ENCODE measurements around the gene RPL41.
A peak's percentile ranks its signal among the peaks of the same experiment; 100 is the strongest.

Gene RPL41

DNA sequence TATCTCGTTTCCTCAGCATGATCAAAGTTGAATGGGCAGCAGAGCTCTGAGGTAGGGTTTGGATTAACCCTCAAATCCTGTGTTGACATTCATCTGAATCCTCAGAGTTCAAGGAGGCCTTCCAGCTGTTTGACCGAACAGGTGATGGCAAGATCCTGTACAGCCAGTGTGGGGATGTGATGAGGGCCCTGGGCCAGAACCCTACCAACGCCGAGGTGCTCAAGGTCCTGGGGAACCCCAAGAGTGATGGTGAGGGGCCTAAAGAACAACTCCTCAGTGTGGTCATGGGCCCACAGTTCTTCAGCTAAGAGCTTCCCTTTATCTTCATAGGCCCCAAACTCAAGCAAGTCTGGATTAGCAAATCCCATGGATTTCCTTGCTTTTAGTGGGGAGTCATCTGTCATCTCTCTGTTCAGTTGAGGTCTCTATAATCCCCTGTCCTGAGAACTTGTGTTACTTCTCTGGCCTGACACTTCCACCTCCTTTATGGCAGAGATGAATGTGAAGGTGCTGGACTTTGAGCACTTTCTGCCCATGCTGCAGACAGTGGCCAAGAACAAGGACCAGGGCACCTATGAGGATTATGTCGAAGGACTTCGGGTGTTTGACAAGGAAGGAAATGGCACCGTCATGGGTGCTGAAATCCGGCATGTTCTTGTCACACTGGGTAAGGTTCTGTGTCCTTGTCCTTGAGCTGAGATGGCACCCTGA, 43.2 kb downstream of the RPL41 start:
- H3K36me3 ChIP-seq (ENCODE audit: control insufficient read depth, insufficient read depth, low read length): peaks cover 37% of the 10 kb centered on the region
- DNase-seq: no peak
- peaks cover 33% of the 10 kb centered on the region for H3K4me1 ChIP-seq (ENCODE audit: control insufficient read depth, insufficient read depth, low read length, poor library complexity, severe bottlenecking)

DNA sequence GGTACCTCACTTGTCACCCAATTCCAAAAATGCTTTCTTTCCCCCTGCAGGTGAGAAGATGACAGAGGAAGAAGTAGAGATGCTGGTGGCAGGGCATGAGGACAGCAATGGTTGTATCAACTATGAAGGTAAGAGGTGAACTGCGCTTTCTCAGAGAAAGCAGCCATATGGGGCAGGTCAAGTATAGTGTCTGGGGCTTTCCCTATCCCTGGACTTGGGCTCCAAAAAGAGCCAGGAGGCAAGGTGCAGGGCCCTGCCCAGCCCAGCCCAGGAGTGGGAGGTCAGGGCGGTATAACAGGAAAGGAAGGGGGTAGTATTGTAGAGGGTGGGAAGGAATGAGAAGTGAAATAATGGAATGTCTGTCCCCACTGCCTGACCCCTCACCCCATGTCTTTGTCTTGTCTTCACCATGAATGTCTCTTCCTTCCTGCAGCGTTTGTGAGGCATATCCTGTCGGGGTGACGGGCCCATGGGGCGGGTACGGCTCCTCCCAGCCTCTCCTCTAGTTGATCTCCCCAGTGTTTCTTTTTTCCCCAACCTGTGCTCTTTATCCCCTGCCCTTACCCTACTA, 43.8 kb downstream of the RPL41 start:
- Histone ChIP-seq H3K36me3 (ENCODE audit: control insufficient read depth, insufficient read depth, low read length) (peaks cover 43% of the 10 kb centered on the region), H3K27ac (ENCODE audit: insufficient read depth, low read length, poor library complexity, severe bottlenecking) (peak overlapping the region; percentile 95)

More for the DNA sequence above, 43.2 kb downstream of the RPL41 start:
- Histone ChIP-seq H3K27ac (ENCODE audit: insufficient read depth, low read length, poor library complexity, severe bottlenecking) (peak overlapping the region; percentile 95), H3K27me3 (replicated peaks; ENCODE audit: control insufficient read depth, insufficient read depth, low read length, poor library complexity, severe bottlenecking) (no peaks in the 10 kb centered on the region), H3K4me3 (ENCODE audit: insufficient read depth, low read depth, low read length, poor library complexity, severe bottlenecking) (peak overlapping the region; percentile 87), H3K9me3 (ENCODE audit: control insufficient read depth, low read length) (no peaks in the 10 kb centered on the region)

DNA sequence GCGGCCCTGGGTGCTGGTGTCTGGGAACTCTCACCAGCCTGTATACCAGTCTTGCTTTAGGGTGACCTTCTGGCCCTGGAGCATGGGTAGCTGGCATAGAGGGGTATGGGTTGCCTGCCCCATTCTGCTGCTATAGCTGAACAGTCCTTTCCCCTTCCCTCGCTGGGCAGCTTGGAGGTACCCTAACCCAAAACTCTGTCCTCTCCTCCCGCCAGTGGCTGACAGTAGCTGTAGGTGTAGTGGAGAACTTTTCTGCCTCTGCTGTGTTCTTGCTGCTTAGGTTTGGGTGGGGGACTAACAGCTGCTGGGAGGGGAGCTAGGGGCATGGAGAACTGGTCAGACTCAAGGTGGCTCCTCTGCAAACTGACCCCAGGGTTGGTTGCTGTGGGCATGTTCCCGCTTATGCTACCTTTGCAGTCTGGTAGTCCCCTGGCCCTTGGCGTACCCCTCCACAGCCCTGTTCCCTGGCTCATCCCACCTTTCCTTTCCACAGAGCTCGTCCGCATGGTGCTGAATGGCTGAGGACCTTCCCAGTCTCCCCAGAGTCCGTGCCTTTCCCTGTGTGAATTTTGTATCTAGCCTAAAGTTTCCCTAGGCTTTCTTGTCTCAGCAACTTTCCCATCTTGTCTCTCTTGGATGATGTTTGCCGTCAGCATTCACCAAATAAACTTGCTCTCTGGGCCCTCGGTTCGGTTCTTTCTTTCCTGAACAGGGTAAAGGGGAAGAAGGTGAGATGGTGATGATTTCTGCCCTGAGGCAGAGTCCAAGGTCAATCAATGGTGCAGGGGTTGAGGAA, 44.7 kb downstream of the RPL41 start:
- Histone ChIP-seq H3K4me3 (ENCODE audit: insufficient read depth, low read depth, low read length, poor library complexity, severe bottlenecking) (peak overlapping the region; percentile 87), H3K27me3 (replicated peaks; ENCODE audit: control insufficient read depth, insufficient read depth, low read length, poor library complexity, severe bottlenecking) (no peaks in the 10 kb centered on the region), H3K36me3 (ENCODE audit: control insufficient read depth, insufficient read depth, low read length) (peaks cover 52% of the 10 kb centered on the region), H3K27ac (ENCODE audit: insufficient read depth, low read length, poor library complexity, severe bottlenecking) (peak overlapping the region; percentile 95), H3K4me1 (ENCODE audit: control insufficient read depth, insufficient read depth, low read length, poor library complexity, severe bottlenecking) (peaks cover 33% of the 10 kb centered on the region), H3K9me3 (ENCODE audit: control insufficient read depth, low read length) (no peaks in the 10 kb centered on the region)
- no peak for DNase-seq

More for the DNA sequence above, 43.8 kb downstream of the RPL41 start:
- Histone ChIP-seq H3K27me3 (replicated peaks; ENCODE audit: control insufficient read depth, insufficient read depth, low read length, poor library complexity, severe bottlenecking) (no peaks in the 10 kb centered on the region), H3K9me3 (ENCODE audit: control insufficient read depth, low read length) (no peaks in the 10 kb centered on the region), H3K4me3 (ENCODE audit: insufficient read depth, low read depth, low read length, poor library complexity, severe bottlenecking) (peak overlapping the region; percentile 87), H3K4me1 (ENCODE audit: control insufficient read depth, insufficient read depth, low read length, poor library complexity, severe bottlenecking) (peaks cover 33% of the 10 kb centered on the region)
- peak; percentile 43 to 54 (median 52) for DNase-seq

DNA sequence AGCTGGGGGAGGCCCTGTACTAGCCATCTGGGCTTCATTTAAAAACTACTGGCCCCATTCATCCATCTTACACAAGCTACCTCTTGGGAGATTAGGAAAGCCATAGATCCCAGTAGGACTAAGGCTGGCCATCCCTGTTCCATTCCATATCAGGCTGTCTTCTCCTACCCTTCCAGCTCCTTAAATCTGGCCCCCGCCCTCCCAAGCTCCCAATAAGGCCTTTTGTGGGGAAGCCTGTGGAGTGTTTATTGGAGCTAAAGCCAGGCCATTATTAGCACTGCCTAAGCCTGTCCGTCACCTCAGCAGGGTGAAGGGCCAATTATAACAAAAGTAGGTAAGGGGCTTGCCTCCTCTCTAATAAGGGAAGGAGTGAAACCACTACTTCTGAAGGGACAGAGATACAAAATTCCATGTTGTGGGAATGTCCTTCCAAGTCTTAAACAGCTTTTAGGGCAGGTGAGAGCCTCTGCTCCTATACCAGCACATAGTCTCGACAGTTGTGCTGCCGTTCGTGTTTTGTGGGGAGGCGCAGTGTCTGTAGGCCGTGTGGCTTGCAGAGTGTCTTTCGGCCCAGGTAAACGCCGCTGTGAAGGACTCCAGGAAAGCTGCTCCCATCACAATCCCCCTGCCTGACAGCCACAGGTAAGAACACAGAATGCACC, 45.4 kb downstream of the RPL41 start:
- Histone ChIP-seq H3K4me1 (ENCODE audit: control insufficient read depth, insufficient read depth, low read length, poor library complexity, severe bottlenecking) (peaks cover 33% of the 10 kb centered on the region), H3K9me3 (ENCODE audit: control insufficient read depth, low read length) (no peaks in the 10 kb centered on the region), H3K36me3 (ENCODE audit: control insufficient read depth, insufficient read depth, low read length) (peaks cover 55% of the 10 kb centered on the region), H3K27me3 (replicated peaks; ENCODE audit: control insufficient read depth, insufficient read depth, low read length, poor library complexity, severe bottlenecking) (no peaks in the 10 kb centered on the region), H3K27ac (ENCODE audit: insufficient read depth, low read length, poor library complexity, severe bottlenecking) (peak overlapping the region; percentile 95), H3K4me3 (ENCODE audit: insufficient read depth, low read depth, low read length, poor library complexity, severe bottlenecking) (no peak overlapping the region)
- no peak for DNase-seq

DNA sequence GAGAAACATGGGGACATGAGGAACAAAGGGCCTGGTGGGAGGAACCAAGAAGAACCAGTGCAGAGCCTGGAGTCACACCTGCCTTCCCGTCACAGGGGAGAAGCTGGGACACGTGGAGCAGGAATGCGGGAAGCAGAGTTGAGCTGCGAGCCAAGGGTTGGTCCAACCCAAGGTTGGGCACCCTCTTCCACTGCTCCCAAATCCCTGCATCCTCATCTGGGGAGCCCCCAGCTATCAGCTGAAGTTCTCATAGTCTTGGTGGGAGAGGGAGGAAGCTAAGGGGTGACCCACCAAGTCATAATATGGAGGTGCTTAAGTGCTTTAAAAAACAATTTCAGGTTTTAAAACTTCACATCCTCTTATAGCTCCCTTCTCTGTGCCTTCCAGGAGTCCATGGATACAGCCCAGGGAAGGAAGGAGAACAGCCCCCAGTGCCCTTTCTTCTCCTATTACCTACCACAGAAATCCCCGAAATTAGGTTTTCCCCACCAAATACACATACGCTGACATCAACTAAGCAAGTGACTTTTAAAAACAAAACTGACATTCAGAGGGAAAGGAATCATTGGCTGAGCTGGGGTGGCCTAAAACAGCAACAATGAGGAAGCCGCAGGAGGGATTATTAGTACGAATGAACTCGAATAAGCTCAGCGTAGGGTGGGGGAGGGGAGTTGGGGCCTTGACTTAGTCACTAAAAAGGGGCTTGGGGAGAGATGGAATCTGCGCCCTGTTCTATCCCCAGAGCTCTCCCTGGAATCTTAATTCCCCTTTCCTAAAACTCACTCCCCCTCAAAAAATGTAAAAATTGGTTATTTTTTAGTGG, 46.2 kb downstream of the RPL41 start:
- Histone ChIP-seq H3K36me3 (ENCODE audit: control insufficient read depth, insufficient read depth, low read length) (peaks cover 59% of the 10 kb centered on the region), H3K4me1 (ENCODE audit: control insufficient read depth, insufficient read depth, low read length, poor library complexity, severe bottlenecking) (peaks cover 26% of the 10 kb centered on the region), H3K27ac (ENCODE audit: insufficient read depth, low read length, poor library complexity, severe bottlenecking) (no peak overlapping the region)

DNA sequence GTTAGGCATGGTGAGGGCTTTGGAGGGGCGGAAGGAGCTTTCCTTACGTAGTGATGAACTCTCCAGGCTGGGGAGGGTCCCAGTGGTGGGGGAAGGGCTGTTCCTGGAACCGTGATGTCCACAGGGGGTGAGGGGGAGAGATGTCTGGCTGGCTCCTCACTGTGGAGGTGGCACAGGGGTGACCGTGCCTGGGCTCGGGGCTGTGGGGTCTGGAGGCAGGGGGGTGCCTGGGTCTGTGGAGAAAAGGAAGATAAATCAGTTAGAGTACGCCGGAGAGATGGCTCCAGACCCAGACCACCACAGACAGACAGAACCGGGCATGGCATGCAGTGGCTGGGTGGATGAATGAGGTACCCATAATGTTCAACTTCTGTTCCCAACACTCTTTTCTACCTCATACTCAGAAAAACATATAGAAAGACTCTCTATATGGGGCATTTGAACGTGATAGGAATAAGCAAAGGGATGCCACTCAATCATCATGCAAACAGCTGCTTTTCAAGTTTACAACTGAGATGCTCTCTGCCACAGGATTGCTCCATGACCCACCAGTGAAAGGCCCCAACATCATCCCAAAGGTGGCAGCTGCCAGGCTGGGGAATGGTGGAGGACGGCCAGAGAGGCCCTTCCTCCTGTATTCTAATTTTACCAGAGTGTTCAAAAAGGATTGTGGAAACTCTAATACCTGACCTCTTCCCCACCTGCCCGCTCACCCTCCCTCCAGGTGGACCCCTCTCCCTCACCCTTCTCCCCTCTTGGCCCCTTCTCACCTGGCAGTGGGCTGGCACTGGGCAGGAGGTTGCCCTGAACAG, 47.3 kb downstream of the RPL41 start:
- Histone ChIP-seq H3K27ac (ENCODE audit: insufficient read depth, low read length, poor library complexity, severe bottlenecking) (no peak overlapping the region), H3K27me3 (replicated peaks; ENCODE audit: control insufficient read depth, insufficient read depth, low read length, poor library complexity, severe bottlenecking) (no peaks in the 10 kb centered on the region), H3K4me3 (ENCODE audit: insufficient read depth, low read depth, low read length, poor library complexity, severe bottlenecking) (no peak overlapping the region), H3K9me3 (ENCODE audit: control insufficient read depth, low read length) (no peaks in the 10 kb centered on the region), H3K36me3 (ENCODE audit: control insufficient read depth, insufficient read depth, low read length) (peaks cover 66% of the 10 kb centered on the region), H3K4me1 (ENCODE audit: control insufficient read depth, insufficient read depth, low read length, poor library complexity, severe bottlenecking) (peaks cover 26% of the 10 kb centered on the region)
- DNase-seq: no peak

More for the DNA sequence above, 46.2 kb downstream of the RPL41 start:
- Histone ChIP-seq H3K9me3 (ENCODE audit: control insufficient read depth, low read length) (no peaks in the 10 kb centered on the region), H3K4me3 (ENCODE audit: insufficient read depth, low read depth, low read length, poor library complexity, severe bottlenecking) (no peak overlapping the region), H3K27me3 (replicated peaks; ENCODE audit: control insufficient read depth, insufficient read depth, low read length, poor library complexity, severe bottlenecking) (no peaks in the 10 kb centered on the region)
- DNase-seq: no peak

DNA sequence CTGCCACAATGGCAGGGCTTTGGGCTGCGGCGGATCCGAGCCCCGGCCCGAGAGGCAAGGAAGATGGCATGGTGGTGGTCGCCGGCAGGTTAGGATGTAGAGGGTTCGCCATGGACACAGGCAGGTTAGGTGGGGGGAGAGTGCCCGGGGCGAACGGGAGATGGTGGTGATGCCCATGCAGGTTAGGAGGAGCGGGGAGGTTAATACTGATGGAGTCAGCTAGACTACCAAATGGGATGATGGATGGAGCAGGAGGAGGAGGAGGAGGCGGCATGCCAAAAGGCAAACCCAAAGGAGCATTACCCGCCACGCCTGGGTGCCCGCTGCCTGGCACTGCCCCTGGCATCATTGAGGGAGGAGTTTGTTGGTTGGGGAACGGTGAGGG, 47.9 kb downstream of the RPL41 start:
- peaks cover 66% of the 10 kb centered on the region for H3K36me3 ChIP-seq (ENCODE audit: control insufficient read depth, insufficient read depth, low read length)
- H3K27me3 ChIP-seq (replicated peaks; ENCODE audit: control insufficient read depth, insufficient read depth, low read length, poor library complexity, severe bottlenecking): no peaks in the 10 kb centered on the region
- no peak for DNase-seq
- H3K27ac ChIP-seq (ENCODE audit: insufficient read depth, low read length, poor library complexity, severe bottlenecking): no peak overlapping the region
- no peak overlapping the region for H3K4me3 ChIP-seq (ENCODE audit: insufficient read depth, low read depth, low read length, poor library complexity, severe bottlenecking)
- no peaks in the 10 kb centered on the region for H3K9me3 ChIP-seq (ENCODE audit: control insufficient read depth, low read length)
- H3K4me1 ChIP-seq (ENCODE audit: control insufficient read depth, insufficient read depth, low read length, poor library complexity, severe bottlenecking): peaks cover 22% of the 10 kb centered on the region

DNA sequence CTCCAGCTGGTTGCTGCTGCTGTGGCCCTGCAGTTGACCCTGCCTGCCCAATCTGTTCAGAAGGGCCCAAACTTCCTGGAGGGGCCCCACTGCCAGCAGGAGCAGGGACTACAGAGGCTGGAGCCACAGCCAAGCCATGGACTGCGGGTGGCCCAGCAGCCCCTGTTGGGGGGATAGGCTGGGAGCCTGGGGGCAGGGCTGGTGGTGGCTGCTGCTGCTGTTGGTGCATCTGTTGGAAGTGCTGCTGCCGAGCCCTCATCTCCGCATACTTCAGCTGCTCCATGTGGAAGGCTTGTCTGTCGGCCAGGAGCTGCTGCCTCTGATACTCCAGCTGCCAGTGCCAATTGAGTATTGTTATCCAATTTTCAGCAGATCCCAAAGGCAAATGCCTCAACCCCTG, 48.9 kb downstream of the RPL41 start:
- no peak overlapping the region for H3K27ac ChIP-seq (ENCODE audit: insufficient read depth, low read length, poor library complexity, severe bottlenecking)
- H3K4me1 ChIP-seq (ENCODE audit: control insufficient read depth, insufficient read depth, low read length, poor library complexity, severe bottlenecking): peaks cover 11% of the 10 kb centered on the region
- no peak for DNase-seq
- no peaks in the 10 kb centered on the region for H3K27me3 ChIP-seq (replicated peaks; ENCODE audit: control insufficient read depth, insufficient read depth, low read length, poor library complexity, severe bottlenecking)
- H3K4me3 ChIP-seq (ENCODE audit: insufficient read depth, low read depth, low read length, poor library complexity, severe bottlenecking): no peak overlapping the region
- peaks cover 77% of the 10 kb centered on the region for H3K36me3 ChIP-seq (ENCODE audit: control insufficient read depth, insufficient read depth, low read length)
- H3K9me3 ChIP-seq (ENCODE audit: control insufficient read depth, low read length): no peaks in the 10 kb centered on the region
